Measurements from ENCODE around the gene IRF2BP2.
A peak's percentile ranks its signal among the peaks of the same experiment; 100 is the strongest.

IRF2BP2 gene

DNA sequence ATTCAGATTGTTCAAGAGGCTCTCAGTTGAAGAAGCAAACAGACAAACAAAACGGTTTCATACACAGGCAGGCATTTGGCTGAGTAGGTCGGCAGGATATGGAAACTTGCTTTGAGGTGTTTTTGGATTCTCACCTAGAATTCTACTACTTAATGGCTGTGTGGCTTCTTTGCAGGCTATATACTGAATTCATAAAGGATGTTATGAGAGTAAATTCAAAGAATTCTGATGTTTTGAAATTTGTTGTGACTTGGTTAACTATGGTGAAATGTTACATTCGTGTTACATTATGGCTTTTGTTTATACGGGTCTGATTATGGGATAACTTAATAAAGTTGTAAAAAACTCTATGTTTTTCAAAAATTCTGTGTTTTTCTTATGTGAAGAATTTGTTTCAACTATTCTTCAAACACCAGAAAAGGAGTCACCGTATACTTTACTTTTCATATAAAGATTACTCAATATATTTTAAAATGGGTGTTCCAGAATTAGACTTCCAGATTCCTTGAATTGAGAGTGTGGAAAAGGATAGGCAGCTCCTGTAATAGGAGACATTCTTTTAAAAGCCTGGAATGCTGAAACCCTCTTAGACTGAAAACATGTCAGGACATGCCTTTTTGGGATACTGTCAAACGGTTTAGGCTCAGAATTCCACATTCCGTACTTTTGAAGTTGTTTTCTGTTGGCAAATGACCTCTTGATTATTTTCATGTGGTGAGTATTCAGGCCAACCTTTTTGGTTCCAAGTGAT lies 8.2 kb upstream of the IRF2BP2 start (continued):
- TF ChIP-seq ZNF561 (tag by site-specific recombination; IDR thresholded peaks at IDR 0.05; ENCODE audit: borderline replicate concordance), result peak; percentile 22; the same call in 1 of the 2 replicates
- TF ChIP-seq ZNF624 (tag by site-specific recombination; IDR thresholded peaks at IDR 0.05), result 0 out of 2 replicates have a peak, but pooled peaks have one; percentile 47
- TF ChIP-seq, protein P1, sequence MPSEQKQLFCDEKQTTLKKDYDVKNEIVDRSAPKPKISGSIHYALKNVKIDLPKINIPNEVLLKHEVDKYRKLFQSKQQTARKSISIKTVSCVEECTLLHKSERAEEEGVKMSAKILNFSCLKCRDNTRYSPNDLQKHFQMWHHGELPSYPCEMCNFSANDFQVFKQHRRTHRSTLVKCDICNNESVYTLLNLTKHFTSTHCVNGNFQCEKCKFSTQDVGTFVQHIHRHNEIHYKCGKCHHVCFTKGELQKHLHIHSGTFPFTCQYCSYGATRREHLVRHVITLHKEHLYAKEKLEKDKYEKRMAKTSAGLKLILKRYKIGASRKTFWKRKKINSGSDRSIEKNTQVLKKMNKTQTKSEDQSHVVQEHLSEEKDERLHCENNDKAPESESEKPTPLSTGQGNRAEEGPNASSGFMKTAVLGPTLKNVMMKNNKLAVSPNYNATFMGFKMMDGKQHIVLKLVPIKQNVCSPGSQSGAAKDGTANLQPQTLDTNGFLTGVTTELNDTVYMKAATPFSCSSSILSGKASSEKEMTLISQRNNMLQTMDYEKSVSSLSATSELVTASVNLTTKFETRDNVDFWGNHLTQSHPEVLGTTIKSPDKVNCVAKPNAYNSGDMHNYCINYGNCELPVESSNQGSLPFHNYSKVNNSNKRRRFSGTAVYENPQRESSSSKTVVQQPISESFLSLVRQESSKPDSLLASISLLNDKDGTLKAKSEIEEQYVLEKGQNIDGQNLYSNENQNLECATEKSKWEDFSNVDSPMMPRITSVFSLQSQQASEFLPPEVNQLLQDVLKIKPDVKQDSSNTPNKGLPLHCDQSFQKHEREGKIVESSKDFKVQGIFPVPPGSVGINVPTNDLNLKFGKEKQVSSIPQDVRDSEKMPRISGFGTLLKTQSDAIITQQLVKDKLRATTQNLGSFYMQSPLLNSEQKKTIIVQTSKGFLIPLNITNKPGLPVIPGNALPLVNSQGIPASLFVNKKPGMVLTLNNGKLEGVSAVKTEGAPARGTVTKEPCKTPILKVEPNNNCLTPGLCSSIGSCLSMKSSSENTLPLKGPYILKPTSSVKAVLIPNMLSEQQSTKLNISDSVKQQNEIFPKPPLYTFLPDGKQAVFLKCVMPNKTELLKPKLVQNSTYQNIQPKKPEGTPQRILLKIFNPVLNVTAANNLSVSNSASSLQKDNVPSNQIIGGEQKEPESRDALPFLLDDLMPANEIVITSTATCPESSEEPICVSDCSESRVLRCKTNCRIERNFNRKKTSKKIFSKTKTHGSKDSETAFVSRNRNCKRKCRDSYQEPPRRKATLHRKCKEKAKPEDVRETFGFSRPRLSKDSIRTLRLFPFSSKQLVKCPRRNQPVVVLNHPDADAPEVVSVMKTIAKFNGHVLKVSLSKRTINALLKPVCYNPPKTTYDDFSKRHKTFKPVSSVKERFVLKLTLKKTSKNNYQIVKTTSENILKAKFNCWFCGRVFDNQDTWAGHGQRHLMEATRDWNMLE (tag by site-specific recombination; conservative IDR thresholded peaks at IDR 0.05; ENCODE audit: low read depth), result peak; percentile 11; the same call in 1 of the 2 replicates
- no peak for TF ChIP-seq RBAK (tag by site-specific recombination; IDR thresholded peaks at IDR 0.05)
- TF ChIP-seq, protein P2, sequence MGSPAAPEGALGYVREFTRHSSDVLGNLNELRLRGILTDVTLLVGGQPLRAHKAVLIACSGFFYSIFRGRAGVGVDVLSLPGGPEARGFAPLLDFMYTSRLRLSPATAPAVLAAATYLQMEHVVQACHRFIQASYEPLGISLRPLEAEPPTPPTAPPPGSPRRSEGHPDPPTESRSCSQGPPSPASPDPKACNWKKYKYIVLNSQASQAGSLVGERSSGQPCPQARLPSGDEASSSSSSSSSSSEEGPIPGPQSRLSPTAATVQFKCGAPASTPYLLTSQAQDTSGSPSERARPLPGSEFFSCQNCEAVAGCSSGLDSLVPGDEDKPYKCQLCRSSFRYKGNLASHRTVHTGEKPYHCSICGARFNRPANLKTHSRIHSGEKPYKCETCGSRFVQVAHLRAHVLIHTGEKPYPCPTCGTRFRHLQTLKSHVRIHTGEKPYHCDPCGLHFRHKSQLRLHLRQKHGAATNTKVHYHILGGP (tag by site-specific recombination; IDR thresholded peaks at IDR 0.05), result no peak
- TF ChIP-seq ZNF660 (tag by site-specific recombination; IDR thresholded peaks at IDR 0.05), result peak; percentile 66
- TF ChIP-seq ZFHX2 (tag by site-specific recombination; conservative IDR thresholded peaks at IDR 0.05), result no peak
- peak; percentile 73 for TF ChIP-seq ZNF501 (tag by site-specific recombination; IDR thresholded peaks at IDR 0.05)
- TF ChIP-seq, protein P3, sequence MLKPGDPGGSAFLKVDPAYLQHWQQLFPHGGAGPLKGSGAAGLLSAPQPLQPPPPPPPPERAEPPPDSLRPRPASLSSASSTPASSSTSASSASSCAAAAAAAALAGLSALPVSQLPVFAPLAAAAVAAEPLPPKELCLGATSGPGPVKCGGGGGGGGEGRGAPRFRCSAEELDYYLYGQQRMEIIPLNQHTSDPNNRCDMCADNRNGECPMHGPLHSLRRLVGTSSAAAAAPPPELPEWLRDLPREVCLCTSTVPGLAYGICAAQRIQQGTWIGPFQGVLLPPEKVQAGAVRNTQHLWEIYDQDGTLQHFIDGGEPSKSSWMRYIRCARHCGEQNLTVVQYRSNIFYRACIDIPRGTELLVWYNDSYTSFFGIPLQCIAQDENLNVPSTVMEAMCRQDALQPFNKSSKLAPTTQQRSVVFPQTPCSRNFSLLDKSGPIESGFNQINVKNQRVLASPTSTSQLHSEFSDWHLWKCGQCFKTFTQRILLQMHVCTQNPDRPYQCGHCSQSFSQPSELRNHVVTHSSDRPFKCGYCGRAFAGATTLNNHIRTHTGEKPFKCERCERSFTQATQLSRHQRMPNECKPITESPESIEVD (tag by site-specific recombination; IDR thresholded peaks at IDR 0.05), result peak; percentile 58
- TF ChIP-seq ZNF335 (tag by site-specific recombination; conservative IDR thresholded peaks at IDR 0.05), result peak; percentile 33
- TF ChIP-seq, protein P4, sequence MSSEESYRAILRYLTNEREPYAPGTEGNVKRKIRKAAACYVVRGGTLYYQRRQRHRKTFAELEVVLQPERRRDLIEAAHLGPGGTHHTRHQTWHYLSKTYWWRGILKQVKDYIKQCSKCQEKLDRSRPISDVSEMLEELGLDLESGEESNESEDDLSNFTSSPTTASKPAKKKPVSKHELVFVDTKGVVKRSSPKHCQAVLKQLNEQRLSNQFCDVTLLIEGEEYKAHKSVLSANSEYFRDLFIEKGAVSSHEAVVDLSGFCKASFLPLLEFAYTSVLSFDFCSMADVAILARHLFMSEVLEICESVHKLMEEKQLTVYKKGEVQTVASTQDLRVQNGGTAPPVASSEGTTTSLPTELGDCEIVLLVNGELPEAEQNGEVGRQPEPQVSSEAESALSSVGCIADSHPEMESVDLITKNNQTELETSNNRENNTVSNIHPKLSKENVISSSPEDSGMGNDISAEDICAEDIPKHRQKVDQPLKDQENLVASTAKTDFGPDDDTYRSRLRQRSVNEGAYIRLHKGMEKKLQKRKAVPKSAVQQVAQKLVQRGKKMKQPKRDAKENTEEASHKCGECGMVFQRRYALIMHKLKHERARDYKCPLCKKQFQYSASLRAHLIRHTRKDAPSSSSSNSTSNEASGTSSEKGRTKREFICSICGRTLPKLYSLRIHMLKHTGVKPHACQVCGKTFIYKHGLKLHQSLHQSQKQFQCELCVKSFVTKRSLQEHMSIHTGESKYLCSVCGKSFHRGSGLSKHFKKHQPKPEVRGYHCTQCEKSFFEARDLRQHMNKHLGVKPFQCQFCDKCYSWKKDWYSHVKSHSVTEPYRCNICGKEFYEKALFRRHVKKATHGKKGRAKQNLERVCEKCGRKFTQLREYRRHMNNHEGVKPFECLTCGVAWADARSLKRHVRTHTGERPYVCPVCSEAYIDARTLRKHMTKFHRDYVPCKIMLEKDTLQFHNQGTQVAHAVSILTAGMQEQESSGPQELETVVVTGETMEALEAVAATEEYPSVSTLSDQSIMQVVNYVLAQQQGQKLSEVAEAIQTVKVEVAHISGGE (tag by site-specific recombination; conservative IDR thresholded peaks at IDR 0.05; ENCODE audit: low read depth), result no peak
- peak; percentile 82 for TF ChIP-seq ZBTB17 (tag by site-specific recombination; IDR thresholded peaks at IDR 0.05)
- peak; percentile 68; the same call in 1 of the 2 replicates for TF ChIP-seq ZSCAN30 (tag by site-specific recombination; IDR thresholded peaks at IDR 0.05)
- 0 out of 2 replicates have a peak, but pooled peaks have one; percentile 53 for TF ChIP-seq PRDM1 (tag by site-specific recombination; IDR thresholded peaks at IDR 0.05)
- no peak for TF ChIP-seq ZNF48 (tag by site-specific recombination; IDR thresholded peaks at IDR 0.05)
- TF ChIP-seq ZNF311 (tag by site-specific recombination; IDR thresholded peaks at IDR 0.05; ENCODE audit: borderline replicate concordance), result no peak
- TF ChIP-seq, protein P5, sequence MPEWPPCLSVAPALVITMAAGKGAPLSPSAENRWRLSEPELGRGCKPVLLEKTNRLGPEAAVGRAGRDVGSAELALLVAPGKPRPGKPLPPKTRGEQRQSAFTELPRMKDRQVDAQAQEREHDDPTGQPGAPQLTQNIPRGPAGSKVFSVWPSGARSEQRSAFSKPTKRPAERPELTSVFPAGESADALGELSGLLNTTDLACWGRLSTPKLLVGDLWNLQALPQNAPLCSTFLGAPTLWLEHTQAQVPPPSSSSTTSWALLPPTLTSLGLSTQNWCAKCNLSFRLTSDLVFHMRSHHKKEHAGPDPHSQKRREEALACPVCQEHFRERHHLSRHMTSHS (tag by site-specific recombination; IDR thresholded peaks at IDR 0.05), result no peak
- peak; percentile 68 for TF ChIP-seq ZEB2 (tag by site-specific recombination; IDR thresholded peaks at IDR 0.05)
- peak; percentile 65 for TF ChIP-seq ZNF600 (tag by site-specific recombination; IDR thresholded peaks at IDR 0.05)
- TF ChIP-seq KLF10 (tag by site-specific recombination; IDR thresholded peaks at IDR 0.05), result peak; percentile 32; the same call in 1 of the 2 replicates
- TF ChIP-seq SP7 (tag by site-specific recombination; IDR thresholded peaks at IDR 0.05), result 0 out of 2 replicates have a peak, but pooled peaks have one; percentile 10
- TF ChIP-seq, protein P6, sequence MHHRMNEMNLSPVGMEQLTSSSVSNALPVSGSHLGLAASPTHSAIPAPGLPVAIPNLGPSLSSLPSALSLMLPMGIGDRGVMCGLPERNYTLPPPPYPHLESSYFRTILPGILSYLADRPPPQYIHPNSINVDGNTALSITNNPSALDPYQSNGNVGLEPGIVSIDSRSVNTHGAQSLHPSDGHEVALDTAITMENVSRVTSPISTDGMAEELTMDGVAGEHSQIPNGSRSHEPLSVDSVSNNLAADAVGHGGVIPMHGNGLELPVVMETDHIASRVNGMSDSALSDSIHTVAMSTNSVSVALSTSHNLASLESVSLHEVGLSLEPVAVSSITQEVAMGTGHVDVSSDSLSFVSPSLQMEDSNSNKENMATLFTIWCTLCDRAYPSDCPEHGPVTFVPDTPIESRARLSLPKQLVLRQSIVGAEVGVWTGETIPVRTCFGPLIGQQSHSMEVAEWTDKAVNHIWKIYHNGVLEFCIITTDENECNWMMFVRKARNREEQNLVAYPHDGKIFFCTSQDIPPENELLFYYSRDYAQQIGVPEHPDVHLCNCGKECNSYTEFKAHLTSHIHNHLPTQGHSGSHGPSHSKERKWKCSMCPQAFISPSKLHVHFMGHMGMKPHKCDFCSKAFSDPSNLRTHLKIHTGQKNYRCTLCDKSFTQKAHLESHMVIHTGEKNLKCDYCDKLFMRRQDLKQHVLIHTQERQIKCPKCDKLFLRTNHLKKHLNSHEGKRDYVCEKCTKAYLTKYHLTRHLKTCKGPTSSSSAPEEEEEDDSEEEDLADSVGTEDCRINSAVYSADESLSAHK (tag by site-specific recombination; IDR thresholded peaks at IDR 0.05), result no peak

Measured in HEK293 (cell line).